GM23338 (cell line): ENCODE measurements around the gene NSL1. TPM values are rescaled to one million over a fixed set of nuclear protein-coding genes. Genes with fewer than 3 reads are reported as not detected.

Source experiments
- ATAC-seq: fragments of 200-7000 bp; cut with Tn5 transposase; 3 replicates; pipeline ENCODE4 v1.9.1; 2020
- DNase-seq: peaks from one replicate; pipeline ENCODE4 v3.0.0-alpha.2; 2015; ENCODE audit warnings: low spot score
- H2AFZ ChIP-seq: fragments of 200-600 bp; sonication (generic); 2 replicates; pipeline ENCODE4 v1.8.0; 2016; ENCODE audit warnings: antibody characterized with exemption, mild to moderate bottlenecking, moderate library complexity
- H3F3A ChIP-seq: fragments of 200-600 bp; sonication (generic); replicated peaks from 2 replicates; pipeline ENCODE4 v1.8.0; 2017; ENCODE audit warnings: antibody characterized with exemption, mixed run types, low read depth
- H3K27ac ChIP-seq: fragments of 200-600 bp; sonication (generic); 2 replicates; pipeline ENCODE4 v1.6.1; 2016; ENCODE audit warnings: low read depth
- H3K27me3 ChIP-seq: fragments of 200-600 bp; sonication (generic); 2 replicates; pipeline ENCODE4 v1.8.0; 2016; ENCODE audit warnings: mild to moderate bottlenecking, mixed run types, moderate library complexity; ENCODE audit not compliant: insufficient read depth
- H3K36me3 ChIP-seq: fragments of 200-600 bp; sonication (generic); 2 replicates; pipeline ENCODE4 v1.8.0; 2016; ENCODE audit warnings: mild to moderate bottlenecking; ENCODE audit not compliant: insufficient read depth
- H3K4me1 ChIP-seq: fragments of 200-600 bp; sonication (generic); 2 replicates; pipeline ENCODE4 v1.8.0; 2016; ENCODE audit warnings: mild to moderate bottlenecking, moderate library complexity; ENCODE audit not compliant: insufficient read depth
- H3K4me2 ChIP-seq: fragments of 200-600 bp; sonication (generic); 2 replicates; pipeline ENCODE4 v1.7.1; 2017; ENCODE audit warnings: mixed run types
- H3K4me3 ChIP-seq: fragments of 200-600 bp; sonication (generic); 2 replicates; pipeline ENCODE4 v1.6.1; 2016; ENCODE audit warnings: mixed run types
- H3K79me2 ChIP-seq: fragments of 200-600 bp; sonication (generic); replicated peaks from 2 replicates; pipeline ENCODE4 v1.8.0; 2017; ENCODE audit warnings: mild to moderate bottlenecking; ENCODE audit not compliant: insufficient read depth
- H3K9me2 ChIP-seq: fragments of 200-600 bp; sonication (generic); 2 replicates; pipeline ENCODE4 v1.8.0; 2017; ENCODE audit not compliant: insufficient read depth
- H4K20me1 ChIP-seq: fragments of 200-600 bp; sonication (generic); replicated peaks from 2 replicates; pipeline ENCODE4 v1.8.0; 2017; ENCODE audit warnings: mild to moderate bottlenecking; ENCODE audit not compliant: insufficient read depth
- H3K27ac Mint-ChIP-seq: 2 replicates; pipeline ENCODE4 v1.8.0; 2020; ENCODE audit warnings: inconsistent platforms, mild to moderate bottlenecking, moderate library complexity, mixed read lengths
- H3K27me3 Mint-ChIP-seq: 3 replicates; pipeline ENCODE4 v1.8.0; 2022; ENCODE audit warnings: low read depth, mild to moderate bottlenecking, moderate library complexity, mixed read lengths, inconsistent platforms; ENCODE audit not compliant: insufficient read depth, poor library complexity
- H3K36me3 Mint-ChIP-seq: 3 replicates; pipeline ENCODE4 v1.8.0; 2021; ENCODE audit warnings: low read depth, mild to moderate bottlenecking, inconsistent platforms, moderate library complexity, mixed read lengths
- H3K4me1 Mint-ChIP-seq: 3 replicates; pipeline ENCODE4 v1.8.0; 2020; ENCODE audit warnings: mild to moderate bottlenecking, inconsistent platforms, mixed read lengths
- H3K4me3 Mint-ChIP-seq: 3 replicates; pipeline ENCODE4 v1.8.0; 2021; ENCODE audit warnings: moderate library complexity, mild to moderate bottlenecking, inconsistent platforms, mixed read lengths
- H3K9me3 Mint-ChIP-seq: 3 replicates; pipeline ENCODE4 v1.8.0; 2020; ENCODE audit warnings: moderate library complexity, mild to moderate bottlenecking, inconsistent platforms, mixed read lengths
- CREB1 ChIP-seq: fragments of 250-450 bp; sonication (Bioruptor Pico); IDR thresholded peaks from 2 replicates; pipeline ENCODE4 v1.5.0; 2020; ENCODE audit warnings: low read depth, mild to moderate bottlenecking, moderate library complexity
- CTCF ChIP-seq, 2 experiments: fragments of 200-600 bp in 1 of 2; sonication (generic) in 1 of 2; conservative IDR thresholded peaks; 2 replicates each; pipeline versions ENCODE4 v1.5.1 to v1.6.1; 2016 to 2017; ENCODE audit warnings: antibody characterized with exemption in 2 of 2, low read depth in 2 of 2, mild to moderate bottlenecking in 2 of 2, moderate library complexity in 1 of 2
- EZH2 ChIP-seq: fragments of 200-600 bp; sonication (generic); IDR thresholded peaks from one replicate; pipeline ENCODE4 v1.8.0; 2017; ENCODE audit warnings: antibody characterized with exemption, mild to moderate bottlenecking, low read depth; ENCODE audit not compliant: unreplicated experiment
- EZH2phosphoT487 ChIP-seq: fragments of 200-600 bp; sonication (generic); IDR thresholded peaks from one replicate; pipeline ENCODE4 v1.8.1; 2018; ENCODE audit warnings: antibody characterized with exemption; ENCODE audit not compliant: unreplicated experiment
- JUNB ChIP-seq: IDR thresholded peaks from one replicate; pipeline ENCODE4 v1.6.1; 2016; ENCODE audit warnings: antibody characterized with exemption; ENCODE audit not compliant: unreplicated experiment
- NANOG ChIP-seq: IDR thresholded peaks from 2 replicates; pipeline ENCODE4 v1.6.1; 2016; ENCODE audit warnings: antibody characterized with exemption, borderline replicate concordance
- POLR2AphosphoS5 ChIP-seq: IDR thresholded peaks from 2 replicates; pipeline ENCODE4 v1.6.1; 2016; ENCODE audit warnings: antibody characterized with exemption, low read depth
- ZNF114 ChIP-seq: fragments of 250-450 bp; sonication (Bioruptor Pico); IDR thresholded peaks from 2 replicates; pipeline ENCODE4 v1.5.0; 2020; ENCODE audit warnings: mild to moderate bottlenecking, moderate library complexity
- ZNF331 ChIP-seq: fragments of 250-450 bp; sonication (Bioruptor Pico); IDR thresholded peaks from 2 replicates; pipeline ENCODE4 v1.5.0; 2020; ENCODE audit warnings: low read depth, mild to moderate bottlenecking, moderate library complexity
- polyA plus RNA-seq: library from polyadenylated mRNA; unstranded; fragments of >200 nt; fragmentation: Nextera tagmentation; extraction: Ambion mirVana; gene quantifications from 2 replicates; pipeline ENCODE4 v1.2.1, GENCODE V29; 2016
- total RNA-seq: library from RNA; depleted of rRNA; stranded (reverse); fragments of >200 nt; shearing (Covaris generic); gene quantifications from 2 replicates; pipeline ENCODE4 v1.2.3, GENCODE V29; 2014
- TF ChIP-seq, protein P1 (sequence below): IDR thresholded peaks from 2 replicates; pipeline ENCODE4 v1.6.1; 2016; ENCODE audit warnings: antibody characterized with exemption
- TF ChIP-seq, protein P2 (sequence below): IDR thresholded peaks from one replicate; pipeline ENCODE4 v1.6.1; 2018; ENCODE audit warnings: antibody characterized with exemption; ENCODE audit not compliant: unreplicated experiment

Gene NSL1
- total and polyA plus RNA-seq, 2 experiments from 2014 or later = 96.8 to 102 TPM

- Histone ChIP-seq H3K79me2 (peaks cover 36% of the 10 kb centered on the region), H4K20me1 (peaks cover 6% of the 10 kb centered on the region), H2AFZ (no peak overlapping the region), H3K9me2 (no peaks in the 10 kb centered on the region), H3K36me3 (no peaks in the 10 kb centered on the region), H3K27ac (peak overlapping the region; percentile 77), H3K4me1 (peaks cover 46% of the 10 kb centered on the region), H3K4me2 (0 out of 2 replicates have a peak overlapping the region, but pooled peaks have one; percentile 3), H3F3A (0 out of 2 replicates have a peak, but pooled peaks cover 3% of the 10 kb centered on the region), H3K27me3 (no peaks in the 10 kb centered on the region), H3K4me3 (no peak overlapping the region)
- peak; percentile 79 to 97 for TF ChIP-seq CTCF (conservative IDR thresholded peaks at IDR 0.05; ENCODE audit: low read depth in 2 of 2)
- TF ChIP-seq, protein P1, sequence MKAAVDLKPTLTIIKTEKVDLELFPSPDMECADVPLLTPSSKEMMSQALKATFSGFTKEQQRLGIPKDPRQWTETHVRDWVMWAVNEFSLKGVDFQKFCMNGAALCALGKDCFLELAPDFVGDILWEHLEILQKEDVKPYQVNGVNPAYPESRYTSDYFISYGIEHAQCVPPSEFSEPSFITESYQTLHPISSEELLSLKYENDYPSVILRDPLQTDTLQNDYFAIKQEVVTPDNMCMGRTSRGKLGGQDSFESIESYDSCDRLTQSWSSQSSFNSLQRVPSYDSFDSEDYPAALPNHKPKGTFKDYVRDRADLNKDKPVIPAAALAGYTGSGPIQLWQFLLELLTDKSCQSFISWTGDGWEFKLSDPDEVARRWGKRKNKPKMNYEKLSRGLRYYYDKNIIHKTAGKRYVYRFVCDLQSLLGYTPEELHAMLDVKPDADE = no peak
- Mint-ChIP-seq H3K27me3 (no peaks in the 10 kb centered on the region), H3K4me1 (peaks cover 39% of the 10 kb centered on the region), H3K9me3 (no peaks in the 10 kb centered on the region), H3K27ac (peak overlapping the region; percentile 53), H3K4me3 (no peak overlapping the region), H3K36me3 (peaks cover 15% of the 10 kb centered on the region; the same call in 2 of the 3 replicates)
- ATAC-seq (peak; percentile 69), DNase-seq (peak; percentile 89)
Observed at GRCh38 chr1:212749821-212750535, 41.6 kb downstream of the NSL1 start.

- Histone ChIP-seq H4K20me1 (peaks cover 8% of the 10 kb centered on the region), H3F3A (no peaks in the 10 kb centered on the region), H3K27me3 (no peaks in the 10 kb centered on the region), H3K27ac (no peak overlapping the region), H3K79me2 (peaks cover 40% of the 10 kb centered on the region), H3K4me1 (peaks cover 20% of the 10 kb centered on the region), H3K36me3 (no peaks in the 10 kb centered on the region), H3K9me2 (no peaks in the 10 kb centered on the region), H2AFZ (no peak overlapping the region), H3K4me3 (no peak overlapping the region), H3K4me2 (no peak overlapping the region)
- H3K27ac Mint-ChIP-seq = no peak overlapping the region
- DNase-seq (no peak), ATAC-seq (no peak)
- peaks cover 22% of the 10 kb centered on the region for H3K4me1 Mint-ChIP-seq
- peaks cover 2% of the 10 kb centered on the region for H3K27me3 Mint-ChIP-seq
- H3K4me3 Mint-ChIP-seq = no peak overlapping the region
- H3K36me3 Mint-ChIP-seq = peaks cover 24% of the 10 kb centered on the region
- no peaks in the 10 kb centered on the region for H3K9me3 Mint-ChIP-seq
- TF ChIP-seq CREB1 (no peak), EZH2phosphoT487 (no peak), CTCF (conservative IDR thresholded peaks at IDR 0.05; ENCODE audit: low read depth in 2 of 2) (no peak), EZH2 (no peak), ZNF331 (CRISPR knock-in tag) (no peak), ZNF114 (CRISPR knock-in tag) (no peak), POLR2AphosphoS5 (no peak), JUNB (no peak), NANOG (no peak)
- TF ChIP-seq, protein P1 = no peak
- TF ChIP-seq, protein P2, sequence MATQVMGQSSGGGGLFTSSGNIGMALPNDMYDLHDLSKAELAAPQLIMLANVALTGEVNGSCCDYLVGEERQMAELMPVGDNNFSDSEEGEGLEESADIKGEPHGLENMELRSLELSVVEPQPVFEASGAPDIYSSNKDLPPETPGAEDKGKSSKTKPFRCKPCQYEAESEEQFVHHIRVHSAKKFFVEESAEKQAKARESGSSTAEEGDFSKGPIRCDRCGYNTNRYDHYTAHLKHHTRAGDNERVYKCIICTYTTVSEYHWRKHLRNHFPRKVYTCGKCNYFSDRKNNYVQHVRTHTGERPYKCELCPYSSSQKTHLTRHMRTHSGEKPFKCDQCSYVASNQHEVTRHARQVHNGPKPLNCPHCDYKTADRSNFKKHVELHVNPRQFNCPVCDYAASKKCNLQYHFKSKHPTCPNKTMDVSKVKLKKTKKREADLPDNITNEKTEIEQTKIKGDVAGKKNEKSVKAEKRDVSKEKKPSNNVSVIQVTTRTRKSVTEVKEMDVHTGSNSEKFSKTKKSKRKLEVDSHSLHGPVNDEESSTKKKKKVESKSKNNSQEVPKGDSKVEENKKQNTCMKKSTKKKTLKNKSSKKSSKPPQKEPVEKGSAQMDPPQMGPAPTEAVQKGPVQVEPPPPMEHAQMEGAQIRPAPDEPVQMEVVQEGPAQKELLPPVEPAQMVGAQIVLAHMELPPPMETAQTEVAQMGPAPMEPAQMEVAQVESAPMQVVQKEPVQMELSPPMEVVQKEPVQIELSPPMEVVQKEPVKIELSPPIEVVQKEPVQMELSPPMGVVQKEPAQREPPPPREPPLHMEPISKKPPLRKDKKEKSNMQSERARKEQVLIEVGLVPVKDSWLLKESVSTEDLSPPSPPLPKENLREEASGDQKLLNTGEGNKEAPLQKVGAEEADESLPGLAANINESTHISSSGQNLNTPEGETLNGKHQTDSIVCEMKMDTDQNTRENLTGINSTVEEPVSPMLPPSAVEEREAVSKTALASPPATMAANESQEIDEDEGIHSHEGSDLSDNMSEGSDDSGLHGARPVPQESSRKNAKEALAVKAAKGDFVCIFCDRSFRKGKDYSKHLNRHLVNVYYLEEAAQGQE = no peak
Observed at GRCh38 chr1:212746546-212746945, 45.0 kb downstream of the NSL1 start.
